T-helper 2 cell (primary cell): Measurements from ENCODE around the gene NUP160.
"Not testable (repeated sequence)": the region's sequence is repeated elsewhere in the genome, so short reads cannot be mapped to it uniquely, and the experiment has no call there.

Source experiments
- DNase-seq, 5 experiments: peaks; one replicate each; pipeline versions ENCODE4 v3.0.0 to v3.0.0-alpha.2; 2012 to 2022

The NUP160 gene

GRCh38 chr11:47861728-47862127, 13.6 kb upstream of the NUP160 start:
- peak in 1 of 5 experiments; percentile 31 for DNase-seq

GRCh38 chr11:47860536-47860935, 12.4 kb upstream of the NUP160 start:
- no peak for DNase-seq

DNA sequence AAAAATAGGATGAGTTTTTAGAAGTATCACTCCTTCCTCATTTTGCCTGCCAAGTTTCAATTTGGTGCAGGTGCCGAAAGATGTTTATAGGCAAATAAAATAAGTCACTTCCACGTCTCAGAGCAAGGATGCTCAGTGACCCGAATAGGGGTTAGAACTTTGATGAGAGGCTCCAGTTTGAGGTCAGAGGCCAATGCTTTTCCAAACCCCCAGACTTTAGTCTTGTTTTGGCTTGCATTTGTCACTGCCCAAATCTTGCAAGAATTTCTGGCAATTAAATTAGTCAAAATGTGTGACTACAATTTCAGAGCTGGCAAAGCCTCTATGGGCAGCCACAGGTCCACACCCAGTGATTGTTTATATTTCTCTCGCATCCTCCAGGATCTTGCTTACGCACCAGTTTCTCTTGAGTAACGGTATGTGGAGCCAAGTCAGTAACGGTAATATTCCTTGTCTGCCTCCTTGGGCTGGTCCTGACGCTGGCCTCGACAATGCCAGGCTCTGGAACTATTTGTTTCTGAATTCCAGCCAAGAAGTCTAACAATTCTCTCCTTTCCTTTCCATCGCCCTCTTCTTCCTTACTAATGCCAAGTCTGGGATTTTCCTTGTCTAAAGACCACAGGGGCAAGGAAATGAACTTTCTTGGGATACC, 9.9 kb upstream of the NUP160 start:
- no peak for DNase-seq

DNA sequence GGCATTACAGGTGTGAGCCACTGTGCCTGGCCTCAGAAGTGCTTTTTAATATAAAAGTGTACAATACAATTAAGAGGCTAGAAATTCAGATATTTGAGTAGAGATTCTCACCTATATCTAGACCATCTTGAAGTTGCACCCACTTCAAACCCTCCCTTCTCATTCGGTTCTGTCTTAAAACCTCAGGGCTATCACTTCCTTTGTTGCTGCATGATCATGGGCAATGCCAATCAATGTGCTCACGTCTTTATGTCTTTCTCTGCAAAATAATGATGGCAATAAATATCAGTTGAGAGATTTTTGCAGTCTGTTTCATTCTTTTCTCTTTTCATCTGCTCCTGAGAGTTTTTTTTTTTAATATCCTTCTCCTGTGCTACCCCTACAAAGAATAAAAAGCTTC, 9.3 kb upstream of the NUP160 start:
- DNase-seq = no peak

GRCh38 chr11:47856186-47856585, 8.0 kb upstream of the NUP160 start:
- DNase-seq = no peak

- no peak for DNase-seq
Measured at GRCh38 chr11:47854667-47855066, 6.5 kb upstream of the NUP160 start.

DNA sequence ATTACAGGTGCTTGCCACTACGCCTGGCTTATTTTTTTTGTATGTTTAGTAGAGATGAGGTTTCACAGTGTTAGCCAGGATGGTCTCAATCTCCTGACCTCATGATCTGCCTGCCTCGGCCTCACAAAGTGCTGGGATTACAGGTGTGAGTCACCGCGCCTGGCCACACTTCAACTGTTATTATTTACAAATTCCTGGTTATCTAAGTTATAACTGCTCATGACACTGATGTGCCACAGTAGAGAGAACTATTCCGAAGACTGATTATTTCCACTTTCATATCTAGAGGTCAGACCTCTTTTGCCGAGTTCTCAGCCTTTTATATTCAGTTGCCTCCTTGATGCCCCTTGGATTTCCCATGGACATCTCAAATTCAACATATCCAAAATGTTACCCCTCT, 3.9 kb upstream of the NUP160 start:
- DNase-seq = no peak

- peak in 1 of 5 experiments; percentile 20 for DNase-seq
Measured at GRCh38 chr11:47850337-47850736, 2.2 kb upstream of the NUP160 start.

DNA sequence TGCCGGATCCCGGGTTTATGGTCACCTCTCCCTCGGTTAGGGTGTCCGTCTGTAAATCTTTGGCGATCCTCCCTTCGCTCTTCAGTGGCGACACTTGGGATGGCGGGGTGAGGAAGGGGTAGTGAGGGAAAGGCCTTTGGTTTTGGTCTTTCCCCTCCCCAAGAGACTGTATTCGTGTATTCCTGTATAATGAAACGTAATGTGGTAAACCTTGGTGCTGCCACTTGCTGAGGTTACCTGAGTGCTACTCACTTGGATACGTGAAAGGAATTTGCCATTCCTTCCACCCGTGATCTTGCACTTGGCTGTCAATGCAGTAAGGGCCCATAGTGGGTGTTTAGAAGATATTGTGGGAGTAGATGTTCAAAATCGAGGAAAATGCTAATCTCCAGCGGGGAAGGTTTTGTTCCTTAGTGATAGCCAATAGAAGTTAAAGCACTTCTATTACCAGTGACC, 578 bp upstream of the NUP160 start:
- no peak for DNase-seq

GRCh38 chr11:47847537-47847891, 636 bp downstream of the NUP160 start:
- no peak for DNase-seq

DNA sequence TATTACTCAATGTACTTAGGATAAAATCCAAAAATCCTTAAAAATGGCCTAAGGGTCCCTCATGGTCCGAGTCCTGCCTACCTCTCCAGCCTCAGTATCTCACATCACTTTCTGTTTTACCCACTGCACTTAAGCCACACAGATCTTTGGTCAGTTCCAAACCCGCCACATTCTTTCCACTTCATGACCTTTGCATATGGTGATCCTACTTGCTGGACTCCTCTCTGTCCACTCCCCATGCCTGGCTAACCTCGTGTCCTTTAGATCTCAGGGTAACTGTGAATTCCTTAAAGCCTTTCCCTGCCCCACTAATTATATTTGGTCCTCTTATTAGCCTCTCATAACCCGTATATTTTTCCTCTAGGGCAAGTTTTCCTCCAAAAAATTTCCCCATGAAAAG, 1.2 kb downstream of the NUP160 start:
- no peak for DNase-seq

GRCh38 chr11:47843361-47844055, 4.6 kb downstream of the NUP160 start:
- DNase-seq = no peak

- DNase-seq = no peak
Measured at GRCh38 chr11:47842749-47843148, 5.4 kb downstream of the NUP160 start.

DNA sequence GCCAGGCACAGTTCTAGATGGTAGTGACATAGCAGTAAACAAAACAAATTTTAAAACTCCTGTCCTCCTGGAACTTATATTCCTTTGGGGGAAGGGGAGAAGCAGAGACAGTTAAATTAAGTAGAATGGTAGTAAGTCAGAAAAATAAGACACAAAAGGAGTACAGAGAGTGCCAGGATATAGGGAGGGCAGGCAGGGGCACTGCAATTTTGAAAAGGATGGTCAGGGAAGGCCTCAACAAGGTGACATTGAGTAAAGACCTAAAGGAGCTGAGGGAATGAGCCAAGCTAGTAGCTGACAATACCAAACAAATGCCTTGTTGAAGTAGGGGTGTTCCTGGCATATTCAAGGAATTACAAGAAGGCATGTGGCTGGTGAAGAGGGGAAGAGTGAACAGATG, 10.2 kb downstream of the NUP160 start:
- DNase-seq = no peak

DNA sequence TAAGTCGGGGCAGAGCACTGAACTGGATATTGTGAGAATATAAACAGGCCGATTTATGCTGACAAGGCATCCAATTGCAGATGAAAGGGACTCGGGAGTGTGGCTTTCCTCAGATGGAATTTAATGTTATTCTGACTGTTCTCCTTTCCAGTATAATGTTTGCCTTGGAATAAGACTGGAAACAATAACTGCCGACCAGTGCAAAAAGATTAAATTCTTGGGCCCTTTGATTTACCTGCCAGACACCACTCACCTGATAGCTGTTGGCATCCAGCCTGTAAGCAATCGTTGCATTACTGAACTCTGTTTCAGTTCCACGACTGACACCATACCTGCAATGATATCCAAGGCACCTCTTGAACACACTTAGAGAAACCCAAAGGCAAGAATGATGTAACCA, 10.9 kb downstream of the NUP160 start:
- DNase-seq = no peak

- not testable (repeated sequence) for DNase-seq
Measured at GRCh38 chr11:47830013-47830412, 18.1 kb downstream of the NUP160 start.

DNA sequence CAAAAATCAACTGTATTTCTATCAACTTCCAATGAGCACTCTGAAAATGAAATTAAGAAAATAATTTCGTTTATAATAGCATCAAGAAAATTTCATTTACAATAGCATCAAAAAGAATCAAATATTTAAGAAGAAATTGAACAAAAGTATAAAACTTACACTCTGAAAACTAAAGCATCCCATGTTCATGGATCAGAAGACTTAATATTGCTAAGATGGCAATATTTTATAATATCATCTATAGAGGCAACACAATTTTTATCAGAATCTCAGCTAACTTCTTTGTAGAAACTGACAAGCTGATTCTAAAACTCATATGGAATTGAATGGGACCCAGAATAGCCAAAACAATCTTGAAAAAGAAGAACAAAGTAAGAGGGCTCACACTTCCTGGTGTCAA, 19.9 kb downstream of the NUP160 start:
- DNase-seq = no peak

DNA sequence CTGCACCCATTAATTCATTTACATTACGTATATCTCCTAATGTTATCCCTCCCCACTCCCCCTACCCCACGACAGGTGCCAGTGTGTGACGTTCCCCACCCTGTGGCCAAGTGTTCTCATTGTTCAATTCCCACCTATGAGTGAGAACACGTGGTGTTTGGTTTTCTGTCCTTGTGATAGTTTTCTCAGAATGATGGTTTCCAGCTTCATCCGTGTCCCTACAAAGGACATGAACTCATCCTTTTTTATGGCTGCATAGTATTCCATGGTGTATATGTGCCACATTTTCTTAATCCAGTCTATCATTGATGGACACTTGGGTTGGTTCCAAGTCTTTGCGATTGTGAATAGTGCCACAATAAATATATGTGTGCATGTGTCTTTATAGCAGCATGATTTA, 25.5 kb downstream of the NUP160 start:
- DNase-seq = not testable (repeated sequence)

DNA sequence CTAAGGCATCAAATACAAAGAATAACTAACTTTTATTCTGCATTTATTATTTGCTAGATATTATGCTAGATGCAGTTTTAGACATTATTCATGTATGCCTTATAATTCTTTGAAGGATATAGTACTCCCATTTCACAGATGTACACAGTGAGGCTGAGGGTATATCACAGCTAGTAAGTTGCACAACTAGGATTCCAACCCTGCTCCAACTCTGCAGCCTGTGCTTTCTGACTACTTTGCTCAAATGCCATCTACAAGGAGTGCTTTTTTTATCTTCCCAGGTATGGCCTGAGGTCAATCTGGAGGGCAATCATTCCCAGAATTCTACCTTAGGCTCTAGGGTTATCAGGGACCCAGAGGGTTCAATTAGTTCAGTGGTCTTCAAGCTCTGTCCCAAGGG, 28.4 kb downstream of the NUP160 start:
- DNase-seq = no peak

GRCh38 chr11:47800759-47801158, 47.4 kb downstream of the NUP160 start:
- no peak for DNase-seq

DNA sequence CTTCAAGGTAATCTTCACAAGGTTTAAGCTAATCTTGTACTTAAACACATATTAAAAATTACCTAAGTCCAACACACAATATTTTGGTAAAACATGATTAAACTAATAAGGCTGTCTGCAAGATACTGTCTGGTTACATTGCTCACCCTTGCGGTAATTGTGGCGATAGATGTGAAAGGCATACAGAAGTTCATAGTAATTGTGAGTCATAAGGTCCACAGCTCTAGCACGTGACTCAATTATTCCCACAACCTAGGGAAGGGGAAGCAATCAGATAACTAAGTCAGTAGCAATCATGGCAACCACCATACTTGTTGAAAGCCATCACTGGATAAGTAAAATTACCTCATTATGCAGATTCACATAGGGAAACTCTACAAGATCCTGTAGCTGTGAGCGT, 50.5 kb downstream of the NUP160 start:
- peak in 3 of 5 experiments; percentile 1 to 84 (median 15) for DNase-seq

GRCh38 chr11:47791774-47792430, 56.2 kb downstream of the NUP160 start:
- no peak for DNase-seq

- not testable (repeated sequence) for DNase-seq
Measured at GRCh38 chr11:47790017-47790416, 58.1 kb downstream of the NUP160 start.

DNA sequence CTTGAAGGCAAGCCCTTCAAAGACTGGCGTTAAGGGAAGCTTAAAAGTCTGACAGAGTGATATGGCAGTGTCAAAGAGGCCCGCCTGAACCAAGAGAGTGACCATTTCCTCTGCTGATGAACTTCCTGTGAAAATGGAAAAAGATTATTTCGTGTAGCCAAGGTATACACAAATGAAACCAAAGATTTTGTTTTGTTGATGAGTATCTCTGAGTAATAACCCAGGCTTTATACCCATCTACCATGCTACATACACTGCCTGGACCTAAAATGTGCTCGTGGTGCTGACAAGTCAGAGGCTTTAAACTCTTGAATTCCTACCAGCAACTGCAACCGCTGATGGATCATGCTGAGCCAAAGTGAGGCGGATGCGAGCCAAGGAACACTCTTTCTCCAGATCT, 60.0 kb downstream of the NUP160 start:
- DNase-seq = peak in 1 of 5 experiments; percentile 30
